IPS DF 4.7 (cell line): Measurements from ENCODE around the gene OLFML2B.

Experiments
- DNase-seq: peaks from one replicate; pipeline ENCODE4 v3.0.0-alpha.2; 2013; ENCODE audit warnings: low spot score; ENCODE audit errors: extremely low read depth

OLFML2B gene

GRCh38 chr1:161948435-161948834 lies 75.2 kb downstream of the OLFML2B start:
- DNase-seq, result no peak

- no peak for DNase-seq
These were observed 77.3 kb downstream of the OLFML2B start for GRCh38 chr1:161946071-161946987.

GRCh38 chr1:161945306-161946060 lies 78.2 kb downstream of the OLFML2B start:
- DNase-seq, result no peak

GRCh38 chr1:161944381-161944780 lies 79.3 kb downstream of the OLFML2B start:
- DNase-seq, result no peak

GRCh38 chr1:161943737-161944136 lies 79.9 kb downstream of the OLFML2B start:
- no peak for DNase-seq

GRCh38 chr1:161941726-161942436 lies 81.8 kb downstream of the OLFML2B start:
- DNase-seq, result no peak

GRCh38 chr1:161940866-161941591 lies 82.6 kb downstream of the OLFML2B start:
- no peak for DNase-seq

- DNase-seq, result no peak
These were observed 86.9 kb downstream of the OLFML2B start for GRCh38 chr1:161936786-161937185.

- DNase-seq, result no peak
These were observed 88.4 kb downstream of the OLFML2B start for GRCh38 chr1:161935264-161935663.

- DNase-seq, result no peak
These were observed 89.8 kb downstream of the OLFML2B start for GRCh38 chr1:161933592-161934588.
